Subcutaneous abdominal adipose tissue (tissue), 5 donors: ENCODE results near the gene MED26.

ENCODE experiments used
- H3K27ac ChIP-seq: one replicate; pipeline ENCODE4 v1.7.0; 2013; ENCODE audit warnings: low read depth, mild to moderate bottlenecking, inconsistent platforms, low read length, moderate library complexity
- H3K27me3 ChIP-seq, 5 donors: one replicate each; pipeline ENCODE4 v1.7.0; 2013; ENCODE audit warnings: low read length in 5 of 5, inconsistent platforms in 1 of 5; ENCODE audit not compliant: control insufficient read depth in 5 of 5, insufficient read depth in 4 of 5
- H3K36me3 ChIP-seq, 5 donors: one replicate each; pipeline ENCODE4 v1.7.0; 2013; ENCODE audit warnings: low read length in 5 of 5; ENCODE audit not compliant: control insufficient read depth in 5 of 5, insufficient read depth in 5 of 5
- H3K4me1 ChIP-seq, 5 donors: one replicate each; pipeline ENCODE4 v1.7.0; 2013; ENCODE audit warnings: low read length in 5 of 5, mild to moderate bottlenecking in 3 of 5, moderate library complexity in 1 of 5; ENCODE audit not compliant: control insufficient read depth in 5 of 5, insufficient read depth in 5 of 5
- H3K4me3 ChIP-seq, 5 donors: one replicate each; pipeline ENCODE4 v1.7.0; 2013; ENCODE audit warnings: low read length in 5 of 5, low read depth in 1 of 5
- H3K9ac ChIP-seq, 5 donors: one replicate each; pipeline ENCODE4 v1.7.0; 2013; ENCODE audit warnings: low read length in 5 of 5, mild to moderate bottlenecking in 4 of 5, moderate library complexity in 3 of 5
- H3K9me3 ChIP-seq, 5 donors: one replicate each; pipeline ENCODE4 v1.7.0; 2013; ENCODE audit warnings: low read length in 5 of 5; ENCODE audit not compliant: control insufficient read depth in 5 of 5
- donor health status: healthy.
- donor health status: healthy.
- donor health status: healthy.
- donor health status: healthy.
- donor health status: healthy.

Gene MED26

GRCh38 chr19:16540948-16541347 is 87.1 kb downstream of the MED26 start:
- Histone ChIP-seq H3K9ac (peak overlapping the region; percentile 84 to 97 (median 90)), H3K4me3 (peak overlapping the region; percentile 87 to 96 (median 88)), H3K27me3 (no peaks in the 10 kb centered on the region), H3K27ac (peak overlapping the region; percentile 81), H3K4me1 (peaks cover 5 to 36% (median 34%) of the 10 kb centered on the region in 5 donors), H3K36me3 (peaks cover 0 to 33% (median 25%) of the 10 kb centered on the region in 5 donors), H3K9me3 (no peaks in the 10 kb centered on the region)

GRCh38 chr19:16537111-16537510 is 90.9 kb downstream of the MED26 start:
- no peaks in the 10 kb centered on the region for H3K27me3 ChIP-seq
- no peak overlapping the region for H3K27ac ChIP-seq
- H3K9ac ChIP-seq: no peak overlapping the region
- H3K4me3 ChIP-seq: no peak overlapping the region
- H3K9me3 ChIP-seq: no peaks in the 10 kb centered on the region
- peaks cover 2 to 71% (median 63%) of the 10 kb centered on the region in 5 donors for H3K36me3 ChIP-seq
- H3K4me1 ChIP-seq: peaks cover 5 to 24% (median 23%) of the 10 kb centered on the region in 5 donors

GRCh38 chr19:16536130-16536529 is 91.9 kb downstream of the MED26 start:
- Histone ChIP-seq H3K9ac (no peak overlapping the region), H3K4me3 (no peak overlapping the region), H3K27me3 (no peaks in the 10 kb centered on the region), H3K27ac (no peak overlapping the region), H3K9me3 (no peaks in the 10 kb centered on the region), H3K36me3 (peaks cover 2 to 81% (median 73%) of the 10 kb centered on the region in 5 donors), H3K4me1 (peaks cover 3 to 16% (median 15%) of the 10 kb centered on the region in 5 donors)

DNA sequence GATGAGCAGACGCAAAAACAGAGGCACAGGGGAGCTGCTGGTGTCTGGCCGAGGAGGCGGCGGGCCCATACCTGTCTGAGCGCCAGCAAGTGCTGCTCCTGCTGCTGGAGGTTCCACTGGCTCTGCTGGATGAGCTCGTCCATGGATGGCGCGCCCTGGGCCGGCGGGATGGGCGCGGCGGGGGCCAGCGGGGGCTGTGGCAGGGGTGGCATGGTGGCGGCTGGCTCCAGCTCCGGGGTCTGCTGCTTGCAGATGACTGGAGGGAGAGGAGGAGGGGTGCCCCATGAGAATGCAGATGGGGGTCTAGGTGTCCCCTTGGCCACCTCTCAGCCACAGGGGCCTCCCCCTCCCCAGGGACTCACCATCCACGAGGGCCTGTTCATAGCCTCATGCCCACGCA is 92.6 kb downstream of the MED26 start:
- Histone ChIP-seq H3K27me3 (no peaks in the 10 kb centered on the region), H3K27ac (no peak overlapping the region), H3K4me1 (peaks cover 0 to 13% (median 8%) of the 10 kb centered on the region in 5 donors), H3K36me3 (peaks cover 2 to 89% (median 80%) of the 10 kb centered on the region in 5 donors), H3K9ac (no peak overlapping the region), H3K4me3 (no peak overlapping the region), H3K9me3 (no peaks in the 10 kb centered on the region)

DNA sequence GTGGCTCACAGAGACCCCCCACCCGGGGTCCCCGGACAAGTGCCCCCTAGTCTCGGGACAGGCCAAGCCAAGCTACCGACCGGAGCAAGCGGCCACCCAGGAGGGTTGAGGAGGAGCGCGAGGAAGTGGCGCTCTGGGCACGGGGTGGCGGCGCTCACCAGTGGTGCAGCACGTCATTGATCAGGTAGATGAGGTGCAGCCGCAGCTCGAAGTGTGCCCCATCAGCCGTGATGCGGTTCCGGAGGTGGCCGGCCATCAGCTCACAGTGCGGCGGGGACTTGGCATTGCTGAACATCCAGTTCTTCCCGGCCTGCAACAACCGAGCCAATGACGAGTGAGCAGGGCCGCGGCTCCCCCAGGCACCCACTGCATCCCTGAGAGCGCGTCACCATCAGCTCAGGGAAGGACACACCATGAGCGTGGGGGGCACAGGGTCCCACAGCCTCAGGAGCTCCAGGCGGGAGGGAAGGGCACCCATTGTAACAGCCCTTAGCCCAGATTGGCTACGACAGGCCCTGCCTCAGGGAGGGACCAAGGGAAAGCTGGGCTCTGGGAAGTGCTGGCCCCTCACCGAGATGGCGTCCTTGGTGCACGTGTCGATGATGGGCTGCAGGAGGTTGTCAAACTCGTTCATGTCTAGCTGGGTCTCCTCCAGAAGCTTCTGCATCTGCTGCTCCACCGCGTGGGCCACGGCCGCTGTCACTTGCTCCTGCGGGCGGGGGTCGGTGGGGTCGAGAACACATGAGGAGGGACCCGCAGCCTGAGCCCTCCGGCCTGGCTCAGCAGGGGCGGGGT is 95.4 kb downstream of the MED26 start:
- Histone ChIP-seq H3K36me3 (peaks cover 2 to 96% (median 95%) of the 10 kb centered on the region in 5 donors), H3K4me1 (peaks cover 0 to 4% (median 0%) of the 10 kb centered on the region in 5 donors), H3K4me3 (no peak overlapping the region), H3K27ac (no peak overlapping the region), H3K9me3 (no peaks in the 10 kb centered on the region), H3K27me3 (no peaks in the 10 kb centered on the region), H3K9ac (no peak overlapping the region)

DNA sequence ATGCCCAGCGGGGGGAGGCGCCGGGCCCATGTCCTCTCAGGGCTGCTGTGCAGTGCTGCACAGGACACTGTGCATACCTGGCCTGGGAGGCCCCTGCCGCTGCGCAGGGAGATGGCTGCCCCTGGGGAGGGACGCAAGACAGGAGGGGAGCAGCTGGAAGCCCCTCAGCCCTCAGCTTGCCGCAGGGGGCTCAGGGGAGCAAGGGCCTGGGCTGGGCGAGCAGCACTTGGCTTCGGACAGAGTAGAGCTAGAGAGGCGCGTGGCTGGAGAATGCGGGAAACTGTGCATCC is 96.7 kb downstream of the MED26 start:
- H3K4me3 ChIP-seq: no peak overlapping the region
- H3K36me3 ChIP-seq: peaks cover 2 to 99% (median 97%) of the 10 kb centered on the region in 5 donors
- no peak overlapping the region for H3K9ac ChIP-seq
- H3K4me1 ChIP-seq: peaks cover 0 to 4% (median 0%) of the 10 kb centered on the region in 5 donors
- no peak overlapping the region for H3K27ac ChIP-seq
- no peaks in the 10 kb centered on the region for H3K9me3 ChIP-seq
- H3K27me3 ChIP-seq: no peaks in the 10 kb centered on the region

DNA sequence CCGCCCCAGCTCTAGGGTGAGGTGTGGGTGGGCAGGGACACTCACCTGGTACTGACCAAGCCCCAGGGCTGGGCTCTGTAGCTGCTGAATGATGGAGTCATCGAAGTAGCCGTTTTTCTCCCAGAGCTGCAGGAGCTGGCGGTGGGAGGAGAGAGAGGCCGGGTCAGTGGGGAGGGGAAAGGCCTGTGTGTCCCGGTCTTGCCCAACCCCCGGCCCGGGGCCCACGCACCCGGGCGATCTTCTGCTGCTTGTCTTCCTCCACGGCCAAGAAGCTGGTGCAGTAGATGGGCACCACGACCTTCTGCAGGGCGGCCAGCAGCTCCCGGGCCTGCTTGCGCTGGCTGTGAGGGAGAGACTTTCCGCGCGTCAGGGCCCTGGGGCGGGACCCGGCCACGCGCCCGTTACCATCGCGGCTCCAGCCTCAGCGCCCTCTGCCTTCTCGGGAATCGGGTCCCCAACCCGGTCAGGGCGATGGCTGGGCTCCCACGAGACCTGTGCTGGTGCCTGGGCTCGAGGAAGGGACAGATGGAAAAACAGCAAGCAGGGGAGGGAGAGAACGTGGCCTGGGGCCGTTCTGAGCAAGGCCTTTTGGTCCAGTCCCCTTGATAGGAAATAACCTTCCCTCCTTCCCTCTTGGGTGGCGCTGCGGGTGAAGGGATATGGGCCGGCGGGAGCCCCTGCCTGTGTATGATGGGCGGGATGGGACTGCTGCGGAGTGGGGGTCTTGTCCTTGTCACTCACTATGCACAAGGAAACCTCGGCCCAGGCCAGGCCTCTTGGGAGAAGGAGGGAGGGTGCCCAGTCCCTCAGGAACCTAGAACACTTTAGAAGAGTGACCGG is 97.2 kb downstream of the MED26 start:
- no peak overlapping the region for H3K9ac ChIP-seq
- no peaks in the 10 kb centered on the region for H3K27me3 ChIP-seq
- H3K36me3 ChIP-seq: peaks cover 2 to 99% (median 97%) of the 10 kb centered on the region in 5 donors
- no peak overlapping the region for H3K4me3 ChIP-seq
- no peak overlapping the region for H3K27ac ChIP-seq
- H3K9me3 ChIP-seq: no peaks in the 10 kb centered on the region
- peaks cover 0 to 4% (median 0%) of the 10 kb centered on the region in 5 donors for H3K4me1 ChIP-seq

DNA sequence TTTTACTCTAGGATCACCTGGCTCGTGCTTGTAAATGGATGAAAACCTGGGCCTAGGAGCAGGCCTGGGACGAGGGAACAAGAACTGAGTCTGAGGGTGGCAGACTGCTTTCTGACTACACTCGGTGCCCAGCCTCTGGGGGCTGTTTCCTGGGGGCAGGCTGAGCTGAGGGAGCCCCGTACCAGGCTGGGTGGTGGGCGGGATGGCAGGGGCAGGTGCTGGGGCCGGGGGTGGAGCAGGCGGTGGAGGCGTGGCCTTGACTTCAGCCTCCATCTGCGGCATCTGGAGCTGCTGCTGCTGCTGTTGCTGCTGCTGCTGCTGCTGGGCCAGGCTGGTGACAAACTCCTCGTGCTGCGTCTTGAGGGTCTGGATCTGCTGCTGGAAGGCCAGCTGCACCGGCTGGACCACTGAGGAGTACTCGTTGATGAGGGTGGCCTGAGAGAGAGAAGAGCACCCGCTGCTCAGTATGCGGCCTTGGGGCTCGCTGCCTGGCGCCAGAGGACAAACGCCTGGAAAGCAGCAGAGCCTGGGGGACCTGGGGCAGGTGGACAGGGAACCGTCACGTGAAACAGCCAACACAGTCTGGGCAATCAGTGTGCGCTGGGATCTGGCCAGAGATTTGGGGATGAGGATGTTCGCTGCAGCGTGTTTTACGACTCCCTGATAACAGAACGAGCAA is 98.4 kb downstream of the MED26 start:
- Histone ChIP-seq H3K4me3 (no peak overlapping the region), H3K27me3 (no peaks in the 10 kb centered on the region), H3K9me3 (no peaks in the 10 kb centered on the region), H3K9ac (no peak overlapping the region), H3K36me3 (peaks cover 2 to 99% (median 96%) of the 10 kb centered on the region in 5 donors), H3K4me1 (peaks cover 0 to 4% (median 0%) of the 10 kb centered on the region in 5 donors), H3K27ac (no peak overlapping the region)

GRCh38 chr19:16527971-16528521 is 100.0 kb downstream of the MED26 start:
- Histone ChIP-seq H3K4me1 (peaks cover 0 to 4% (median 0%) of the 10 kb centered on the region in 5 donors), H3K4me3 (no peak overlapping the region), H3K36me3 (peaks cover 0 to 99% (median 95%) of the 10 kb centered on the region in 5 donors), H3K9me3 (no peaks in the 10 kb centered on the region), H3K27ac (no peak overlapping the region), H3K27me3 (no peaks in the 10 kb centered on the region), H3K9ac (no peak overlapping the region)
